ENCODE measurements around the gene PITPNC1.

DNA sequence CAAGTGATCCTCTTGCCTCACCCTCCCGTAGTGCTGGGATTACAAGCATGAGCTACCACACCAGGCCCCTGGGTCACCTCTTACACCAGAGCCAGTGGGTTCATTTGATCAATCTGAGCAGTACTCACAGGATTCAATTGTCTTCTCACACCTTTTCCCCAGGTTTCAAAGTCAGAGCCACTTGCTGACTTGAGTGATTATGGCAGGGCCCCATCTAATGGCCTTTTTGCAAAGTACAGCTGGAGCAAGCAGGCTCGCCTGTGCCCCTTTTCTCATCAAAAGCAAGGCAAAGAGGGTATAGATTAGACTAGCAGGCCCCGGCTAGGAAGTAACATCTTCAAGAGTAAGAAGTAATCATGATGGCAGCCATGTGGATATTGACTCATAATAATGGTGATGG, 225.9 kb downstream of the PITPNC1 start:
- TF ChIP-seq, protein P1, sequence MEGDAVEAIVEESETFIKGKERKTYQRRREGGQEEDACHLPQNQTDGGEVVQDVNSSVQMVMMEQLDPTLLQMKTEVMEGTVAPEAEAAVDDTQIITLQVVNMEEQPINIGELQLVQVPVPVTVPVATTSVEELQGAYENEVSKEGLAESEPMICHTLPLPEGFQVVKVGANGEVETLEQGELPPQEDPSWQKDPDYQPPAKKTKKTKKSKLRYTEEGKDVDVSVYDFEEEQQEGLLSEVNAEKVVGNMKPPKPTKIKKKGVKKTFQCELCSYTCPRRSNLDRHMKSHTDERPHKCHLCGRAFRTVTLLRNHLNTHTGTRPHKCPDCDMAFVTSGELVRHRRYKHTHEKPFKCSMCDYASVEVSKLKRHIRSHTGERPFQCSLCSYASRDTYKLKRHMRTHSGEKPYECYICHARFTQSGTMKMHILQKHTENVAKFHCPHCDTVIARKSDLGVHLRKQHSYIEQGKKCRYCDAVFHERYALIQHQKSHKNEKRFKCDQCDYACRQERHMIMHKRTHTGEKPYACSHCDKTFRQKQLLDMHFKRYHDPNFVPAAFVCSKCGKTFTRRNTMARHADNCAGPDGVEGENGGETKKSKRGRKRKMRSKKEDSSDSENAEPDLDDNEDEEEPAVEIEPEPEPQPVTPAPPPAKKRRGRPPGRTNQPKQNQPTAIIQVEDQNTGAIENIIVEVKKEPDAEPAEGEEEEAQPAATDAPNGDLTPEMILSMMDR (IDR thresholded peaks at IDR 0.05): no peak
- no peak for TF ChIP-seq POLR2A (IDR thresholded peaks at IDR 0.05)

Data from uterus (tissue), 2 donors.